ENCODE measurements around the gene CD40.

The CD40 gene

GRCh38 chr20:46156065-46156464 lies 38.0 kb downstream of the CD40 start:
- H3K27me3 ChIP-seq (ENCODE audit: insufficient read depth, low read length, poor library complexity): peaks cover 16% of the 10 kb centered on the region
- H4K20me1 ChIP-seq (ENCODE audit: insufficient read depth, low read length): no peaks in the 10 kb centered on the region

GRCh38 chr20:46157076-46157592 lies 39.0 kb downstream of the CD40 start:
- no peak overlapping the region for H3K4me2 ChIP-seq (ENCODE audit: insufficient read depth, low read length)
- no peak for ATAC-seq (ENCODE audit: insufficient read depth, low read depth)

More at GRCh38 chr20:46156065-46156464, 38.0 kb downstream of the CD40 start:
- no peak for DNase-seq
- H3K79me2 ChIP-seq (ENCODE audit: insufficient read depth, low read length): no peaks in the 10 kb centered on the region
- no peak overlapping the region for H3K27ac ChIP-seq (ENCODE audit: low read length)
- H3K4me1 ChIP-seq (ENCODE audit: insufficient read depth, low read length): no peaks in the 10 kb centered on the region
- no peak overlapping the region for H3K4me2 ChIP-seq (ENCODE audit: insufficient read depth, low read length)
- no peaks in the 10 kb centered on the region for H3K9me3 ChIP-seq (ENCODE audit: insufficient read depth, low read length, severe bottlenecking)
- no peak overlapping the region for H2AFZ ChIP-seq (ENCODE audit: low read depth, low read length)
- no peak for TF ChIP-seq EZH2 (IDR thresholded peaks at IDR 0.05; ENCODE audit: borderline replicate concordance, low read depth, low read length, severe bottlenecking)
- TF ChIP-seq, protein P1, sequence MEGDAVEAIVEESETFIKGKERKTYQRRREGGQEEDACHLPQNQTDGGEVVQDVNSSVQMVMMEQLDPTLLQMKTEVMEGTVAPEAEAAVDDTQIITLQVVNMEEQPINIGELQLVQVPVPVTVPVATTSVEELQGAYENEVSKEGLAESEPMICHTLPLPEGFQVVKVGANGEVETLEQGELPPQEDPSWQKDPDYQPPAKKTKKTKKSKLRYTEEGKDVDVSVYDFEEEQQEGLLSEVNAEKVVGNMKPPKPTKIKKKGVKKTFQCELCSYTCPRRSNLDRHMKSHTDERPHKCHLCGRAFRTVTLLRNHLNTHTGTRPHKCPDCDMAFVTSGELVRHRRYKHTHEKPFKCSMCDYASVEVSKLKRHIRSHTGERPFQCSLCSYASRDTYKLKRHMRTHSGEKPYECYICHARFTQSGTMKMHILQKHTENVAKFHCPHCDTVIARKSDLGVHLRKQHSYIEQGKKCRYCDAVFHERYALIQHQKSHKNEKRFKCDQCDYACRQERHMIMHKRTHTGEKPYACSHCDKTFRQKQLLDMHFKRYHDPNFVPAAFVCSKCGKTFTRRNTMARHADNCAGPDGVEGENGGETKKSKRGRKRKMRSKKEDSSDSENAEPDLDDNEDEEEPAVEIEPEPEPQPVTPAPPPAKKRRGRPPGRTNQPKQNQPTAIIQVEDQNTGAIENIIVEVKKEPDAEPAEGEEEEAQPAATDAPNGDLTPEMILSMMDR (IDR thresholded peaks at IDR 0.05; ENCODE audit: borderline replicate concordance, extremely low read depth, low read length, poor library complexity, severe bottlenecking): no peak
- H3K4me3 ChIP-seq (ENCODE audit: low read depth in 1 of 2, low read length in 2 of 2): no peak overlapping the region
- H3K9ac ChIP-seq (ENCODE audit: low read depth, low read length): no peak overlapping the region
- no peak for ATAC-seq (ENCODE audit: insufficient read depth, low read depth)
- no peaks in the 10 kb centered on the region for H3K36me3 ChIP-seq (ENCODE audit: insufficient read depth, low read length)

DNA sequence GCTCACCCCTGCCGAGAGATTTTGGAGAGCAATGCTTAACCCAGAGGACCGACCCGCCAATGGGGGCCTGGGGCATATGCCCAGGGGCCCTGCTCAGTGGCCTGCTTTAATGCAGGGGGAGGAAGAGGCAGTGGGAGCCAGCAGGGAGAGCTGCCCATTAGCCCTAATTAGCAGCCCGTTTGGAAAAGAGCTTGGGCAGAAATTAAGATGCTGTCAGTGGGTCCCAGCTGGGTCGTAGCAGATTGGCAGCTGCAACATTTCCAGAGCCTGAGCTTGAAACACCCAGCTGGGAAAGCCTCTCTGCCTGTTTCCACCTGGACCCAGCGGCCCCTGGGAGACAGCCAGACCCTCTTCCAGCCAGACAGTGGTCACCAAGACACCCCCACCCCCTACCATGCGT lies 39.5 kb downstream of the CD40 start:
- no peak for DNase-seq
- H3K9me3 ChIP-seq (ENCODE audit: insufficient read depth, low read length, severe bottlenecking): no peaks in the 10 kb centered on the region

More at GRCh38 chr20:46157076-46157592, 39.0 kb downstream of the CD40 start:
- TF ChIP-seq, protein P1 (IDR thresholded peaks at IDR 0.05; ENCODE audit: borderline replicate concordance, extremely low read depth, low read length, poor library complexity, severe bottlenecking): no peak
- TF ChIP-seq EZH2 (IDR thresholded peaks at IDR 0.05; ENCODE audit: borderline replicate concordance, low read depth, low read length, severe bottlenecking): no peak
- Histone ChIP-seq H3K79me2 (ENCODE audit: insufficient read depth, low read length) (no peaks in the 10 kb centered on the region), H3K4me1 (ENCODE audit: insufficient read depth, low read length) (no peaks in the 10 kb centered on the region), H3K9me3 (ENCODE audit: insufficient read depth, low read length, severe bottlenecking) (no peaks in the 10 kb centered on the region), H4K20me1 (ENCODE audit: insufficient read depth, low read length) (no peaks in the 10 kb centered on the region), H3K27ac (ENCODE audit: low read length) (no peak overlapping the region), H3K36me3 (ENCODE audit: insufficient read depth, low read length) (no peaks in the 10 kb centered on the region), H3K4me3 (ENCODE audit: low read depth in 1 of 2, low read length in 2 of 2) (no peak overlapping the region), H3K27me3 (ENCODE audit: insufficient read depth, low read length, poor library complexity) (peaks cover 16% of the 10 kb centered on the region), H3K9ac (ENCODE audit: low read depth, low read length) (no peak overlapping the region), H2AFZ (ENCODE audit: low read depth, low read length) (no peak overlapping the region)
- DNase-seq: no peak

DNA sequence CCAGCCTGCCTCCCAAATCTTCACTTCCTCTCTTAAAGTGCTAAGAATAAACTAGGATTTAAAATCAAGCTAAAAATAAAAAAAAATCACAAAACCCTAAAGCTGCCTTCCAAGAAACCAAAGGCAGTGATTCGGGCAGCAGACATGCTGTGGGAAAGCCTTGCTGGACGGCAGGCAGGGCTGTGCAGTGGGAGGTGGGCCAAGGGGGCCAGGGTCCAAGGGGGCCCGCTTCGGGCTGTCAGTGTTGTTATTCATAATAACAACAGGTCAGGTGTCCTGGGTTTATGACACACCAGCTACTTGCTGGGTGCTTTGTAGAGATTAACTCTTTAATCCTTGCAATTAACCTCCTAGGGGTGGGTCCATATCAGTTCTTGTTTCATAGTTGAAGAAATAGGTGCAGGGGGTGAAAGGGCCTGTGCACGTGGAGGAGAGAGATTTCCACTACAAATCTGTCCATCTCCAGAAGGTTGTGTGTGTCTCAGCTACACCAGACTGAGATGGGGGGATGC lies 40.4 kb downstream of the CD40 start:
- Histone ChIP-seq H3K27me3 (ENCODE audit: insufficient read depth, low read length, poor library complexity) (peaks cover 16% of the 10 kb centered on the region), H3K79me2 (ENCODE audit: insufficient read depth, low read length) (no peaks in the 10 kb centered on the region), H2AFZ (ENCODE audit: low read depth, low read length) (no peak overlapping the region), H4K20me1 (ENCODE audit: insufficient read depth, low read length) (no peaks in the 10 kb centered on the region), H3K9ac (ENCODE audit: low read depth, low read length) (no peak overlapping the region), H3K4me2 (ENCODE audit: insufficient read depth, low read length) (no peak overlapping the region), H3K4me3 (ENCODE audit: low read depth in 1 of 2, low read length in 2 of 2) (no peak overlapping the region), H3K27ac (ENCODE audit: low read length) (no peak overlapping the region), H3K36me3 (ENCODE audit: insufficient read depth, low read length) (no peaks in the 10 kb centered on the region), H3K4me1 (ENCODE audit: insufficient read depth, low read length) (no peaks in the 10 kb centered on the region), H3K9me3 (ENCODE audit: insufficient read depth, low read length, severe bottlenecking) (no peaks in the 10 kb centered on the region)
- ATAC-seq (ENCODE audit: insufficient read depth, low read depth): no peak
- no peak for DNase-seq
- TF ChIP-seq EZH2 (IDR thresholded peaks at IDR 0.05; ENCODE audit: borderline replicate concordance, low read depth, low read length, severe bottlenecking): no peak
- TF ChIP-seq, protein P1 (IDR thresholded peaks at IDR 0.05; ENCODE audit: borderline replicate concordance, extremely low read depth, low read length, poor library complexity, severe bottlenecking): no peak

More for the DNA sequence above, 39.5 kb downstream of the CD40 start:
- H3K4me1 ChIP-seq (ENCODE audit: insufficient read depth, low read length): no peaks in the 10 kb centered on the region
- H3K27ac ChIP-seq (ENCODE audit: low read length): no peak overlapping the region
- no peaks in the 10 kb centered on the region for H3K36me3 ChIP-seq (ENCODE audit: insufficient read depth, low read length)
- H4K20me1 ChIP-seq (ENCODE audit: insufficient read depth, low read length): no peaks in the 10 kb centered on the region
- no peak for TF ChIP-seq EZH2 (IDR thresholded peaks at IDR 0.05; ENCODE audit: borderline replicate concordance, low read depth, low read length, severe bottlenecking)
- H3K27me3 ChIP-seq (ENCODE audit: insufficient read depth, low read length, poor library complexity): peaks cover 16% of the 10 kb centered on the region
- no peak for ATAC-seq (ENCODE audit: insufficient read depth, low read depth)
- no peak overlapping the region for H2AFZ ChIP-seq (ENCODE audit: low read depth, low read length)
- H3K4me3 ChIP-seq (ENCODE audit: low read depth in 1 of 2, low read length in 2 of 2): no peak overlapping the region
- no peaks in the 10 kb centered on the region for H3K79me2 ChIP-seq (ENCODE audit: insufficient read depth, low read length)
- no peak overlapping the region for H3K9ac ChIP-seq (ENCODE audit: low read depth, low read length)
- no peak overlapping the region for H3K4me2 ChIP-seq (ENCODE audit: insufficient read depth, low read length)
